HAP-1 (cell line): ENCODE data around the gene NOS1AP.
"Not testable (repeated sequence)": the region's sequence is repeated elsewhere in the genome, so short reads cannot be mapped to it uniquely, and the experiment has no call there.

Source experiments
- DNase-seq, 2 experiments: peaks; one replicate each; pipeline ENCODE4 v3.0.0-alpha.2; 2016 to 2020; ENCODE audit warnings: low spot score in 2 of 2
- H3K27me3 ChIP-seq: fragments of 250-450 bp; sonication (Bioruptor Pico); 2 replicates; pipeline ENCODE4 v1.5.1; 2020; ENCODE audit warnings: low read depth, mild to moderate bottlenecking, moderate library complexity
- H3K36me3 ChIP-seq: fragments of 250-450 bp; sonication (Bioruptor Pico); replicated peaks from 2 replicates; pipeline ENCODE4 v1.5.1; 2020; ENCODE audit warnings: mild to moderate bottlenecking
- H3K4me1 ChIP-seq: fragments of 250-450 bp; sonication (Bioruptor Pico); 2 replicates; pipeline ENCODE4 v1.5.1; 2020; ENCODE audit warnings: mild to moderate bottlenecking
- H3K4me3 ChIP-seq: fragments of 250-450 bp; sonication (Bioruptor Pico); 2 replicates; pipeline ENCODE4 v1.5.1; 2020; ENCODE audit warnings: mild to moderate bottlenecking, moderate library complexity
- H3K9me3 ChIP-seq: fragments of 250-450 bp; sonication (Bioruptor Pico); 2 replicates; pipeline ENCODE4 v1.5.1; 2020; ENCODE audit warnings: mild to moderate bottlenecking, moderate library complexity
- in situ Hi-C: fragments of 300-500 bp; cut with MboI; formaldehyde crosslinking; loops from 3 replicates; pipeline ENCODE4 v1.14.3; 2020; ENCODE audit warnings: low sequenced_read_pairs, inconsistent platforms, mixed read lengths

Gene NOS1AP

GRCh38 chr1:162067466-162067865, 2.0 kb upstream of the NOS1AP start:
- no peak overlapping the region for H3K4me3 ChIP-seq
- no peaks in the 10 kb centered on the region for H3K9me3 ChIP-seq
- no peak for DNase-seq
- no peaks in the 10 kb centered on the region for H3K27me3 ChIP-seq
- H3K36me3 ChIP-seq, result no peaks in the 10 kb centered on the region
- peaks cover 4% of the 10 kb centered on the region for H3K4me1 ChIP-seq
- in situ Hi-C loops, result no loop called here

GRCh38 chr1:162068301-162068700, 1.2 kb upstream of the NOS1AP start:
- H3K27me3 ChIP-seq, result no peaks in the 10 kb centered on the region

GRCh38 chr1:162070094-162070748, 730 bp downstream of the NOS1AP start:
- peak overlapping the region; percentile 56 for H3K4me3 ChIP-seq
- no peaks in the 10 kb centered on the region for H3K9me3 ChIP-seq
- no peaks in the 10 kb centered on the region for H3K27me3 ChIP-seq
- in situ Hi-C loops, result no loop called here
- H3K4me1 ChIP-seq, result peaks cover 4% of the 10 kb centered on the region
- H3K36me3 ChIP-seq, result no peaks in the 10 kb centered on the region
- DNase-seq, result peak in 1 of 2 experiments; percentile 31

More at GRCh38 chr1:162068301-162068700, 1.2 kb upstream of the NOS1AP start:
- Histone ChIP-seq H3K36me3 (no peaks in the 10 kb centered on the region), H3K9me3 (no peaks in the 10 kb centered on the region), H3K4me3 (no peak overlapping the region), H3K4me1 (peaks cover 4% of the 10 kb centered on the region)
- in situ Hi-C loops, result no loop called here
- DNase-seq, result no peak

- Histone ChIP-seq H3K9me3 (no peaks in the 10 kb centered on the region), H3K4me3 (peak overlapping the region; percentile 56), H3K36me3 (no peaks in the 10 kb centered on the region), H3K4me1 (peaks cover 4% of the 10 kb centered on the region), H3K27me3 (no peaks in the 10 kb centered on the region)
- DNase-seq, result peak in 1 of 2 experiments; percentile 13
- in situ Hi-C loops, result no loop called here
These were observed 1.3 kb downstream of the NOS1AP start for GRCh38 chr1:162070825-162071224.

GRCh38 chr1:162072740-162073139, 3.2 kb downstream of the NOS1AP start:
- in situ Hi-C loops, result no loop called here
- Histone ChIP-seq H3K4me3 (no peak overlapping the region), H3K36me3 (no peaks in the 10 kb centered on the region), H3K27me3 (no peaks in the 10 kb centered on the region), H3K9me3 (no peaks in the 10 kb centered on the region), H3K4me1 (peaks cover 4% of the 10 kb centered on the region)
- DNase-seq, result no peak

GRCh38 chr1:162074276-162075005, 5.0 kb downstream of the NOS1AP start:
- no peaks in the 10 kb centered on the region for H3K36me3 ChIP-seq
- in situ Hi-C loops, result no loop called here
- no peaks in the 10 kb centered on the region for H3K27me3 ChIP-seq
- peaks cover 5% of the 10 kb centered on the region for H3K4me1 ChIP-seq
- no peak overlapping the region for H3K4me3 ChIP-seq
- no peaks in the 10 kb centered on the region for H3K9me3 ChIP-seq
- no peak for DNase-seq

GRCh38 chr1:162075862-162076261, 6.4 kb downstream of the NOS1AP start:
- no peaks in the 10 kb centered on the region for H3K36me3 ChIP-seq
- in situ Hi-C loops, result no loop called here
- no peaks in the 10 kb centered on the region for H3K27me3 ChIP-seq
- no peak for DNase-seq
- peaks cover 8% of the 10 kb centered on the region for H3K4me1 ChIP-seq
- no peaks in the 10 kb centered on the region for H3K9me3 ChIP-seq
- H3K4me3 ChIP-seq, result no peak overlapping the region

GRCh38 chr1:162077648-162078299, 8.3 kb downstream of the NOS1AP start:
- in situ Hi-C loops, result no loop called here
- Histone ChIP-seq H3K4me3 (no peak overlapping the region), H3K4me1 (peaks cover 7% of the 10 kb centered on the region; the same call in 1 of the 2 replicates), H3K9me3 (no peaks in the 10 kb centered on the region), H3K27me3 (no peaks in the 10 kb centered on the region), H3K36me3 (no peaks in the 10 kb centered on the region)
- DNase-seq, result no peak

- DNase-seq, result no peak
- in situ Hi-C loops, result no loop called here
These were observed 9.5 kb downstream of the NOS1AP start for GRCh38 chr1:162079030-162079429.

GRCh38 chr1:162080472-162081015, 11.1 kb downstream of the NOS1AP start:
- Histone ChIP-seq H3K4me3 (no peak overlapping the region), H3K36me3 (no peaks in the 10 kb centered on the region), H3K27me3 (no peaks in the 10 kb centered on the region), H3K9me3 (no peaks in the 10 kb centered on the region), H3K4me1 (peaks cover 7% of the 10 kb centered on the region; the same call in 1 of the 2 replicates)
- in situ Hi-C loops, result no loop called here
- no peak for DNase-seq

More at GRCh38 chr1:162079030-162079429, 9.5 kb downstream of the NOS1AP start:
- Histone ChIP-seq H3K4me1 (peaks cover 7% of the 10 kb centered on the region; the same call in 1 of the 2 replicates), H3K9me3 (no peaks in the 10 kb centered on the region), H3K36me3 (no peaks in the 10 kb centered on the region), H3K4me3 (no peak overlapping the region), H3K27me3 (no peaks in the 10 kb centered on the region)

GRCh38 chr1:162081316-162081715, 11.8 kb downstream of the NOS1AP start:
- no peaks in the 10 kb centered on the region for H3K27me3 ChIP-seq
- peaks cover 7% of the 10 kb centered on the region; the same call in 1 of the 2 replicates for H3K4me1 ChIP-seq
- in situ Hi-C loops, result no loop called here
- DNase-seq, result no peak
- no peaks in the 10 kb centered on the region for H3K36me3 ChIP-seq
- H3K9me3 ChIP-seq, result no peaks in the 10 kb centered on the region
- no peak overlapping the region for H3K4me3 ChIP-seq

- H3K27me3 ChIP-seq, H3K36me3 ChIP-seq, DNase-seq, H3K4me3 ChIP-seq, H3K9me3 ChIP-seq, in situ Hi-C loops, H3K4me1 ChIP-seq: not testable (repeated sequence)
These were observed 12.6 kb downstream of the NOS1AP start for GRCh38 chr1:162082080-162082479.

- Histone ChIP-seq H3K9me3 (no peaks in the 10 kb centered on the region), H3K4me1 (peaks cover 7% of the 10 kb centered on the region; the same call in 1 of the 2 replicates), H3K4me3 (no peak overlapping the region), H3K27me3 (no peaks in the 10 kb centered on the region), H3K36me3 (no peaks in the 10 kb centered on the region)
- no peak for DNase-seq
- in situ Hi-C loops, result no loop called here
These were observed 13.8 kb downstream of the NOS1AP start for GRCh38 chr1:162083273-162083672.

- Histone ChIP-seq H3K4me1 (peaks cover 4% of the 10 kb centered on the region), H3K9me3 (no peaks in the 10 kb centered on the region), H3K36me3 (no peaks in the 10 kb centered on the region), H3K27me3 (no peaks in the 10 kb centered on the region), H3K4me3 (no peak overlapping the region)
- in situ Hi-C loops, result no loop called here
- DNase-seq, result no peak
These were observed 16.5 kb downstream of the NOS1AP start for GRCh38 chr1:162085991-162086390.
